Esophagus muscularis mucosa (tissue), 3 donors: ENCODE results near the gene BCHE.

ENCODE experiments used
- EP300 ChIP-seq: sonication (generic); formaldehyde crosslinking; IDR thresholded peaks from one replicate; pipeline ENCODE4 v1.6.1; 2017; ENCODE audit warnings: antibody characterized with exemption
- POLR2AphosphoS5 ChIP-seq, 2 donors: sonication (generic); formaldehyde crosslinking; IDR thresholded peaks; one replicate each; pipeline ENCODE4 v1.6.1; 2017; ENCODE audit warnings: antibody characterized with exemption in 2 of 2

DNA sequence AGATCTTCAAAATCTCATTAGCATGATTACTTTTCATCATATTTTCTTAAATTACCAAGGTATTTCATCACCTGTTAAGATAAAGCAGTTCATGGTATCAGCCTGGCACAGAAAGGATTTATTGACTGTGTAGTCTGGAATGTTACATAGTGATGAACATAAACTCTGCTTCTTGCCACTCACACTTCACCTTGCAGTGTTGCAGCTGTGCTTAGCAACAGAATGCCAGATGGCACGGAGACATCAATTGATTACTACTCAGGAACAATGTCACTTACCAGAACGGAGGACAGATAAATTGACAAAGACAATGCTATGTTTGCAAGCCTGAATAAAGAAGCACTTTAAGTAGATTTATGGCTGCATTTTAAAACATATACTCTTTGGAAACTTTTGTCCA, 15.0 kb upstream of the BCHE start:
- TF ChIP-seq EP300 = no peak
- TF ChIP-seq POLR2AphosphoS5 (IDR thresholded peaks at IDR 0.05) = no peak
